K562 (cell line): ENCODE data around the gene TRNAU1AP. TPM values are rescaled to one million over a fixed set of nuclear protein-coding genes. Genes with fewer than 3 reads are reported as not detected.

Experiments
- ATF3 ChIP-seq, 2 experiments: fragments of 450-650 bp in 1 of 2; sonication (generic) in 1 of 2; formaldehyde crosslinking in 1 of 2; IDR thresholded peaks in 1 of 2; conservative IDR thresholded peaks in 1 of 2; 2 replicates each; pipeline versions ENCODE4 v1.6.1 to v1.8.1; 2016 to 2023; ENCODE audit warnings: mild to moderate bottlenecking in 2 of 2, moderate library complexity in 2 of 2, inconsistent platforms in 1 of 2, missing genetic modification reagents in 1 of 2
- CREM ChIP-seq: IDR thresholded peaks from 2 replicates; pipeline ENCODE4 v1.6.1; 2014; ENCODE audit warnings: antibody characterized with exemption, low read depth
- HINFP ChIP-seq: fragments of 450-650 bp; conservative IDR thresholded peaks from 2 replicates; pipeline ENCODE4 v1.6.1; 2016; ENCODE audit warnings: missing genetic modification characterization, low read depth, mild to moderate bottlenecking, control low read depth, missing compliant biosample characterization
- MTA1 ChIP-seq: fragments of 450-650 bp; IDR thresholded peaks from 2 replicates; pipeline ENCODE4 v1.6.1; 2017; ENCODE audit warnings: borderline replicate concordance
- MXI1 ChIP-seq: IDR thresholded peaks from 2 replicates; pipeline ENCODE4 v1.6.1; 2011; ENCODE audit warnings: low read depth, mild to moderate bottlenecking, improper control_type of control experiment, low read length
- PATZ1 ChIP-seq: fragments of 250-450 bp; sonication (Bioruptor Pico); IDR thresholded peaks from 2 replicates; pipeline ENCODE4 v1.5.0; 2020; ENCODE audit warnings: mild to moderate bottlenecking, borderline replicate concordance
- TBP ChIP-seq: optimal IDR thresholded peaks from 2 replicates; pipeline ENCODE3; 2011; ENCODE audit warnings: low read depth, low read length, improper control_type of control experiment
- polyA plus RNA-seq, 8 experiments: library from polyadenylated mRNA; depleted of rRNA in 4 of 8; stranded (reverse) in 5 of 8; unstranded in 3 of 8; fragments of >200 nt; fragmentation: Nextera tagmentation in 2 of 8; fragmentation: Illumina TruSeq in 1 of 8; extraction: Ambion mirVana in 2 of 8; extraction: Trizol in 1 of 8; gene quantifications; 2 replicates each; pipeline versions ENCODE4 v1.2.1 to v1.2.3, GENCODE V29; 2011 to 2014; ENCODE audit warnings: inconsistent platforms in 1 of 8, missing spikeins in 1 of 8
- total RNA-seq, 7 experiments: library from RNA; depleted of rRNA in 6 of 7; stranded (reverse); fragments of >200 nt in 6 of 7; fragmentation: Illumina TruSeq in 2 of 7; extraction: Trizol in 2 of 7; gene quantifications; 2 replicates each; pipeline versions ENCODE4 v1.2.1 to v1.2.3, GENCODE V29; 2011 to 2021; ENCODE audit warnings: low replicate concordance in 1 of 7

Gene TRNAU1AP
- total and polyA plus RNA-seq, 9 of the 15 experiments (the other 6 are each of a cell fraction or from before 2014, with no cell fraction given) = 34.9 to 110 (median 46.3) TPM

- TF ChIP-seq MTA1 (no peak), TBP (no peak), HINFP (tag) (no peak), PATZ1 (CRISPR knock-in tag) (no peak), ATF3 (IDR thresholded peaks at IDR 0.05) (no peak), ATF3 (CRISPR knock-in tag; conservative IDR thresholded peaks at IDR 0.05) (no peak), CREM (no peak), MXI1 (no peak)
Observed at GRCh38 chr1:28521502-28522164, 31.3 kb upstream of the TRNAU1AP start (continued).
